Stimulated activated CD8-positive, alpha-beta memory T cell treated with anti-CD3 and anti-CD28 coated beads, Interleukin-12 subunit alpha, Interleukin-12 subunit beta, amount 100 ng/mL, for 4 hours (primary cell): ENCODE data around the gene GNG7.
"Not testable (repeated sequence)": the region's sequence is repeated elsewhere in the genome, so short reads cannot be mapped to it uniquely, and the experiment has no call there.

Experiments used
- DNase-seq: peaks from one replicate; pipeline ENCODE4 v3.0.0-alpha.2; 2020; ENCODE audit warnings: low read depth

The GNG7 gene

GRCh38 chr19:2550431-2551171 is 151.9 kb downstream of the GNG7 start:
- DNase-seq: no peak

- no peak for DNase-seq
Observed at GRCh38 chr19:2549701-2550191, 152.7 kb downstream of the GNG7 start.

GRCh38 chr19:2548966-2549365 is 153.5 kb downstream of the GNG7 start:
- DNase-seq: no peak

GRCh38 chr19:2547721-2548120 is 154.8 kb downstream of the GNG7 start:
- no peak for DNase-seq

GRCh38 chr19:2547033-2547680 is 155.3 kb downstream of the GNG7 start:
- DNase-seq: no peak

- no peak for DNase-seq
Observed at GRCh38 chr19:2546128-2547032, 156.1 kb downstream of the GNG7 start.

- DNase-seq: not testable (repeated sequence)
Observed at GRCh38 chr19:2545416-2546127, 156.9 kb downstream of the GNG7 start.

- no peak for DNase-seq
Observed at GRCh38 chr19:2544576-2545415, 157.7 kb downstream of the GNG7 start.

GRCh38 chr19:2543463-2544442 is 158.7 kb downstream of the GNG7 start:
- peak; percentile 52 for DNase-seq

GRCh38 chr19:2543072-2543462 is 159.4 kb downstream of the GNG7 start:
- DNase-seq: not testable (repeated sequence)

- no peak for DNase-seq
Observed at GRCh38 chr19:2542341-2543069, 160.0 kb downstream of the GNG7 start.

GRCh38 chr19:2540646-2541454 is 161.6 kb downstream of the GNG7 start:
- no peak for DNase-seq

GRCh38 chr19:2540251-2540645 is 162.2 kb downstream of the GNG7 start:
- no peak for DNase-seq

- no peak for DNase-seq
Observed at GRCh38 chr19:2538096-2538757, 164.3 kb downstream of the GNG7 start.

GRCh38 chr19:2537584-2537983 is 164.9 kb downstream of the GNG7 start:
- DNase-seq: not testable (repeated sequence)

GRCh38 chr19:2536461-2536860 is 166.0 kb downstream of the GNG7 start:
- no peak for DNase-seq

- DNase-seq: no peak
Observed at GRCh38 chr19:2534423-2535013, 168.0 kb downstream of the GNG7 start.
